ENCODE data around the gene ANKMY1.

ANKMY1 gene

DNA sequence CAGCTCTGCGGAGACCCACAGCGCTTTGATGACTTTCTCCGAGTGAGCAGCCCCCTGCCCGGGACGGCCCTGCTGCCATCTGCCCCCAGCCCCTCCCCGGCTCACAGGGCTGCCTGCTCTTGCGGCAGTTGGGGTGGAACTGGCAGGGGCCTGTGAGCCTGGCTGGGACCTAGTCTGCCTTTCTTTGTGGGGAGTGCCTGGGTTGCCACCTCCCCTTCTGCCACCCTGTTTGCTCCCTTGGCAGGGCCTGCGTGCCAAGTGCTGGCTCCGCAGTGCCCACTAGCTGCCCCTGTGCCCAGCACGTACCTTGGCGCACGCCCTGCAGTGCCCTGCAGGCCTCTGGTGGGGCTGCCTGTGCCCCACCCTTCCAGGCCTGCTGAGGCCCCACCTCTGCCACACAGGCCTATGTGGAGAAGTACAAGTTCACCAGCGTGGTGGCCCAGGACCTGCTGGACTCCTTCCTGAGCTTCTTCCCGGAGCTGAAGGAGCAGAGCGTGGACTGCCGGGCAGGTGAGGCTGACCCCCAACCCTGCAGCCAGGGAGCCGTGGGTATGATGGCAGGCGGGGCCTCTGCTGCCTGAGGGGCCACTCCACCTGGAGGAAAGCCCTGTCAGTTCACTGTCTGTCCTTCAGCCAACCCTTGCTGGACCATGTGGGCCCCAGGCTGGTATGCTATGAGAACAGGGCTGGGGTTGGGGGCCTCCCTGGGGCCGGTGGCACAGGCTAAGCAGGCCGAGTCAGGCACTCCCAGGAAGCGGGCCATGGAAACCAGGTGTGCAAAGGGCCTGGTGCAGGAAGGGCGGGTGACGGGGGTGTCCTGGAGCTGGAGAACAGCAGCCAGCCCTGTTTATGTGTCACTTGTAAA lies 17.5 kb upstream of the ANKMY1 start:
- no peak for DNase-seq (ENCODE audit: low read depth)
- TF ChIP-seq, protein P1, sequence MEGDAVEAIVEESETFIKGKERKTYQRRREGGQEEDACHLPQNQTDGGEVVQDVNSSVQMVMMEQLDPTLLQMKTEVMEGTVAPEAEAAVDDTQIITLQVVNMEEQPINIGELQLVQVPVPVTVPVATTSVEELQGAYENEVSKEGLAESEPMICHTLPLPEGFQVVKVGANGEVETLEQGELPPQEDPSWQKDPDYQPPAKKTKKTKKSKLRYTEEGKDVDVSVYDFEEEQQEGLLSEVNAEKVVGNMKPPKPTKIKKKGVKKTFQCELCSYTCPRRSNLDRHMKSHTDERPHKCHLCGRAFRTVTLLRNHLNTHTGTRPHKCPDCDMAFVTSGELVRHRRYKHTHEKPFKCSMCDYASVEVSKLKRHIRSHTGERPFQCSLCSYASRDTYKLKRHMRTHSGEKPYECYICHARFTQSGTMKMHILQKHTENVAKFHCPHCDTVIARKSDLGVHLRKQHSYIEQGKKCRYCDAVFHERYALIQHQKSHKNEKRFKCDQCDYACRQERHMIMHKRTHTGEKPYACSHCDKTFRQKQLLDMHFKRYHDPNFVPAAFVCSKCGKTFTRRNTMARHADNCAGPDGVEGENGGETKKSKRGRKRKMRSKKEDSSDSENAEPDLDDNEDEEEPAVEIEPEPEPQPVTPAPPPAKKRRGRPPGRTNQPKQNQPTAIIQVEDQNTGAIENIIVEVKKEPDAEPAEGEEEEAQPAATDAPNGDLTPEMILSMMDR (conservative IDR thresholded peaks at IDR 0.05; ENCODE audit: control insufficient read depth, insufficient read depth, low read depth, low read length), result no peak
- no peak overlapping the region for H3K4me3 ChIP-seq (ENCODE audit: control insufficient read depth, low read depth, low read length)

DNA sequence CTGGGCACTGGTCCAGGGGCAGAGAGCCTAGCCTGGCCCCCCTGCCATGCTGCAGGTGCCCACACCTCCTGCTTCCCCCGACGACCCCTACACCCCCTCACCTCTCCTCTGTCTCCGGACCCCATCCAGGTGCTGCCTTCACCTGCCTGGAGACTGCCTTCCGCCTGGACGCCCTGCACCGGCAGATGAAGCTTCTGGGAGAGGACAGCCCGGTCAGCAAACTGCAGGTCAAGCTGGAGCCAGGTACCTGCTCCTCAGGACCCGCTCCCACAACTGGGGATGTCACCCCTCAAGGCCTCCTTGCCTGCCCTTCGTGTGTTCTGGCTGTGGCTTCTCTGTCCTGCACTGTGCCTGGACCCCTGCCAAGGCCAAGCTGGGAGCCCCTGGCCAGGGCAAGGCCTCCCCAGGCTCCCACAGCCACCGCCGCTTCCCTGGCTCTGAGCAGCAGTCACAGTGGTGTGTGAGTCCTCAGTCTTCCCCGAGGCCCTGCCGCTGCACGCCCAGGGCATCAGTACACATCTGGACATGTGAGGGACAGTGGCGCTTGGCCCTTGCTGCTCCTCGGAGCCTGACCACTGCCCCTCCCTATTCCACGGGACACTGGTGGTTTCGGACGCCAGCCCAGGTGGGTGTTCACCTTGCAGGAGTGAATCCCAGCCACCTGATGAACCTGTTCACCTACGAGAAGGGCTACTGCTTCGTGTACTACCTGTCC lies 16.8 kb upstream of the ANKMY1 start:
- DNase-seq (ENCODE audit: low read depth), result no peak
- TF ChIP-seq, protein P1 (conservative IDR thresholded peaks at IDR 0.05; ENCODE audit: control insufficient read depth, insufficient read depth, low read depth, low read length), result no peak
- H3K4me3 ChIP-seq (ENCODE audit: control insufficient read depth, low read depth, low read length), result no peak overlapping the region

DNA sequence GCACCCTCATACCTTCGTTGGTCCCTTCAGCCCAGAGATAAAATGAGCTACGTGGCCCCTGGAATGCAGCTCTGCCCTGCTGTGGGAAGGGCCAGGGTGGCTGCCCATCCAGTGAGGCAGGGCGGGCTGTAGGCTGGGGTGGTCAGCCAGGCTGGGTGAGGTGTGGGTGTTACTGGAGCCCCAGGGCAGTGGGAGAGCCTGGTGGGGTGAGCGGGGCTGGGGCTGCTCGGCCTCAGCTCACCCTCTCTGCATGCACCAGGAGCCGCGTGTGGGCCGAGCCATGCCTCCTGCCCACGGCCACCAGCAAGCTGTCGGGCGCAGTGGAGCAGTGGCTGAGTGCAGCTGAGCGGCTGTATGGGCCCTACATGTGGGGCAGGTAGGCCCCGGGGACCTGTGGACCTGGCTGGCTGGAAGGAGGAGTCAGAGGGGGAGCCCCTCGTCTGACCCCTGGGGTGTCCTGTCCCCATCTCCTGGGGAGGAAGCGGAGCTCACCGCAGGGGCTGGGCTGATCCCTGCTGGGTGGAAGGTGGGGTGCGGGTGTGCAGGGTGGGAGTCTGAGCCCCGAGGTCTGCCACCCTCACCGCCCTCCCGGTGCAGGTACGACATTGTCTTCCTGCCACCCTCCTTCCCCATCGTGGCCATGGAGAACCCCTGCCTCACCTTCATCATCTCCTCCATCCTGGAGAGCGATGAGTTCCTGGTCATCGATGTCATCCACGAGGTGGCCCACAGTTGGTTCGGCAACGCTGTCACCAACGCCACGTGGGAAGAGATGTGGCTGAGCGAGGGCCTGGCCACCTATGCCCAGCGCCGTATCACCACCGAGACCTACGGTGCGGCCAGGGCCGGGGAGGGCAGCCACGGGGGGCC lies 16.0 kb upstream of the ANKMY1 start:
- H3K4me3 ChIP-seq (ENCODE audit: control insufficient read depth, low read depth, low read length), result no peak overlapping the region
- TF ChIP-seq, protein P1 (conservative IDR thresholded peaks at IDR 0.05; ENCODE audit: control insufficient read depth, insufficient read depth, low read depth, low read length), result no peak
- DNase-seq (ENCODE audit: low read depth), result no peak

DNA sequence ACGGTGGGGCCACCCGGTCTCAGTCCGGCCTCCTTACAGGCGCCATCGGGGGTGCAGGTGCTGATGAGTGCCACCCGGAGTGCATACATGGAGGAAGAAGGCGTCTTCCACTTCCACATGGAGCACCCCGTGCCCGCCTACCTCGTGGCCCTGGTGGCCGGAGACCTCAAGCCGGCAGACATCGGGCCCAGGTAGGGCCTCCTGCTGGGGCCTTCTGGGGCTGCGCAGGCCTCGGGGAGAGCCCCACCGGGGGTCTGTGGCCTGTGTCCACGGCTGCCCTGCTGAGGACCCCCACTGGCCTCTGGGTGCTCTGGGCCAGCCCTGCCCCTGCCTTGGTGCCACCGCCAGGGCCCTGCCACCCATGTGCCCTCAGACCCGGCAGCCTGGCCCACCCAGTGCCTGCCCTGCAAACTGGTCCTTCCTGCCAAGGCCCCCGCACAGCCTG lies 15.3 kb upstream of the ANKMY1 start:
- DNase-seq (ENCODE audit: low read depth), result no peak
- TF ChIP-seq, protein P1 (conservative IDR thresholded peaks at IDR 0.05; ENCODE audit: control insufficient read depth, insufficient read depth, low read depth, low read length), result no peak
- no peak overlapping the region for H3K4me3 ChIP-seq (ENCODE audit: control insufficient read depth, low read depth, low read length)

DNA sequence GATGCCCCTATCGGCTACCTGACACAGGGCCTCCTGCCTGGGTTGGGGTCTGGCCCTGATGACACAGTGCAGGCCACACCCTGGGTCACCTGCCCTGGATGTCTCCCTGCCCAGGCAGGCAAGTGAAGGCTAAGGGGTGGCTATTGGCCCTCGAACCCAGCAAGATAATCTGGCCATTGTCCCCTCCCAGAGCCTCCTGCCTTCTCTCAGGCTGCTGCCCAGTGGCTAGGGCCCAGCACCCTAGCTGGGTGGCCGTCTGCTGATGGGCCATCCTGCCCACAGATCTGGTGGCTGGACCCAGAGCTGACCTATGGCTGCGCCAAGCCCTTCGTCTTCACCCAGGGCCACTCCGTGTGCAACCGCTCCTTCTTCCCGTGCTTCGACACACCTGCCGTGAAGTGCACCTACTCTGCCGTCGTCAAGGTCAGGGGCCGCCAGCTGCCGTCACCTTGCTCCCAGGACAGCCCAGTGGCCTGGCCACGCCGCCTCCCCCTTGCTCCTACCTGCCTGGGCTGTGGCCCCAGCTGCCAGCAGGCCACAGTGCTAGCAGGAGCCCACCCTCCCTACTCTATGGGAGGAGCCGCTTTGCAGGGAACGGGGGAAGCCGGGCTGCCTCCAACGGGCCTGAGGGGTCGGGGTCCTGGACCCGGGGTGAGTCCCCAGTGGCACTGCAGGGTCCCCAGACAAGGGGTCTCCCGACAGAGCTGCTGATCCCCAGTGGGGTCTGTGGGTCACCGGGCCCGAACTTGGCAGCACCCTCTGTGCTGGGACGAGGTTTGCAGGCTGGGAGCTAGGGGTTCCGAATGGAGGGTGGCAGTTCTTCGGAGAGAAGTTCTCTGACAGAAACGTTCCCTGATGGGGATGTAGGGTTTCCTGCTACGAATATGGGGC lies 14.6 kb upstream of the ANKMY1 start:
- H3K4me3 ChIP-seq (ENCODE audit: control insufficient read depth, low read depth, low read length), result no peak overlapping the region
- TF ChIP-seq, protein P1 (conservative IDR thresholded peaks at IDR 0.05; ENCODE audit: control insufficient read depth, insufficient read depth, low read depth, low read length), result no peak
- DNase-seq (ENCODE audit: low read depth), result no peak

Data from fibroblast of mammary gland (primary cell).